Caco-2 (cell line): ENCODE data around the gene NAT8L. TPM values are rescaled to one million over a fixed set of nuclear protein-coding genes. Genes with fewer than 3 reads are reported as not detected.
"Not testable (repeated sequence)": the region's sequence is repeated elsewhere in the genome, so short reads cannot be mapped to it uniquely, and the experiment has no call there.

ENCODE experiments used
- BruUV-seq: library from RNA; stranded (reverse); fragments of 400-500 nt; replicated peaks from 2 replicates; lab custom pipeline; 2021; lab: Mats Ljungman, UMichigan
- CTCF ChIA-PET: fragments of 300-600 bp; sonication (Branson Sonifier 250); formaldehyde crosslinking; loops from one replicate; lab custom pipeline; 2022; ENCODE audit warnings: antibody characterized with exemption; lab: Charles Lee
- POLR2A ChIA-PET: fragments of 300-600 bp; sonication (Branson Sonifier 250); formaldehyde crosslinking; loops from one replicate; lab custom pipeline; 2022; ENCODE audit warnings: antibody characterized with exemption; lab: Charles Lee
- DNase-seq, 2 experiments: peaks; one replicate each; pipeline versions ENCODE4 v3.0.0 to v3.0.0-alpha.2; 2020 to 2022
- H3K27me3 ChIP-seq: replicated peaks from 2 replicates; pipeline ENCODE4 v1.6.0; 2011; ENCODE audit warnings: low read length; ENCODE audit not compliant: control insufficient read depth, insufficient read depth
- H3K36me3 ChIP-seq: 2 replicates; pipeline ENCODE4 v1.5.1; 2011; ENCODE audit warnings: low read length; ENCODE audit not compliant: control insufficient read depth, insufficient read depth
- H3K4me1 ChIP-seq: fragments of 250-450 bp; sonication (Bioruptor Pico); 2 replicates; pipeline ENCODE4 v1.5.1; 2020; ENCODE audit warnings: mild to moderate bottlenecking
- H3K4me3 ChIP-seq: 2 replicates; pipeline ENCODE4 v1.5.1; 2011; ENCODE audit warnings: low read depth, mild to moderate bottlenecking, control low read depth, low read length
- H3K9me3 ChIP-seq: fragments of 250-450 bp; sonication (Bioruptor Pico); 2 replicates; pipeline ENCODE4 v1.5.1; 2020; ENCODE audit warnings: mild to moderate bottlenecking, moderate library complexity
- H3K27ac Mint-ChIP-seq: one replicate; pipeline ENCODE4 v1.8.0; 2022; ENCODE audit warnings: mixed read lengths; ENCODE audit not compliant: unreplicated experiment
- H3K27me3 Mint-ChIP-seq: one replicate; pipeline ENCODE4 v1.8.0; 2022; ENCODE audit warnings: mixed read lengths; ENCODE audit not compliant: insufficient read depth, unreplicated experiment
- H3K36me3 Mint-ChIP-seq: one replicate; pipeline ENCODE4 v1.8.0; 2022; ENCODE audit warnings: mild to moderate bottlenecking, mixed read lengths; ENCODE audit not compliant: insufficient read depth, unreplicated experiment
- H3K4me1 Mint-ChIP-seq: one replicate; pipeline ENCODE4 v1.8.0; 2022; ENCODE audit warnings: low read depth, mixed read lengths; ENCODE audit not compliant: unreplicated experiment
- H3K4me3 Mint-ChIP-seq: one replicate; pipeline ENCODE4 v1.8.0; 2022; ENCODE audit warnings: mild to moderate bottlenecking, moderate library complexity, mixed read lengths; ENCODE audit not compliant: unreplicated experiment
- H3K9me3 Mint-ChIP-seq: one replicate; pipeline ENCODE4 v1.8.0; 2022; ENCODE audit warnings: mixed read lengths; ENCODE audit not compliant: unreplicated experiment
- intact Hi-C: fragments of 100-400 bp; cut with micrococcal nuclease; formaldehyde crosslinking; loops from one replicate; pipeline ENCODE4 v1.10.0; 2022; ENCODE audit not compliant: unreplicated experiment
- total RNA-seq: library from RNA; stranded (reverse); gene quantifications from 2 replicates; pipeline ENCODE4 v1.2.3, GENCODE V29; 2022
- TF ChIP-seq, protein P1 (sequence below), 2 experiments: fragments of 200-600 bp in 1 of 2; IDR thresholded peaks; 1 replicate in 1 of 2; 2 replicates in 1 of 2; pipeline versions ENCODE4 v1.5.1 to v1.8.0; 2011 to 2022; ENCODE audit warnings: antibody characterized with exemption in 1 of 2, control low read depth in 1 of 2, inconsistent platforms in 1 of 2, low read depth in 1 of 2, low read length in 1 of 2, mild to moderate bottlenecking in 1 of 2, moderate library complexity in 1 of 2; ENCODE audit not compliant: insufficient read depth in 1 of 2, severe bottlenecking in 1 of 2, unreplicated experiment in 1 of 2

NAT8L gene
- total RNA-seq, 1 experiment from 2014 or later = 6.2 TPM

GRCh38 chr4:2024683-2025082 lies 34.4 kb upstream of the NAT8L start:
- no peaks in the 10 kb centered on the region for H3K27me3 Mint-ChIP-seq
- Histone ChIP-seq H3K4me3 (no peak overlapping the region), H3K36me3 (no peaks in the 10 kb centered on the region), H3K9me3 (peaks cover 10% of the 10 kb centered on the region), H3K4me1 (peaks cover 5% of the 10 kb centered on the region; the same call in 1 of the 2 replicates), H3K27me3 (no peaks in the 10 kb centered on the region)
- no peaks in the 10 kb centered on the region for H3K36me3 Mint-ChIP-seq
- H3K4me3 Mint-ChIP-seq = no peak overlapping the region
- no peaks in the 10 kb centered on the region for H3K9me3 Mint-ChIP-seq
- no TSS peak for BruUV-seq
- CTCF ChIA-PET = no interaction called here
- H3K27ac Mint-ChIP-seq = no peak overlapping the region
- DNase-seq = no peak
- POLR2A ChIA-PET = no interaction called here
- TF ChIP-seq, protein P1, sequence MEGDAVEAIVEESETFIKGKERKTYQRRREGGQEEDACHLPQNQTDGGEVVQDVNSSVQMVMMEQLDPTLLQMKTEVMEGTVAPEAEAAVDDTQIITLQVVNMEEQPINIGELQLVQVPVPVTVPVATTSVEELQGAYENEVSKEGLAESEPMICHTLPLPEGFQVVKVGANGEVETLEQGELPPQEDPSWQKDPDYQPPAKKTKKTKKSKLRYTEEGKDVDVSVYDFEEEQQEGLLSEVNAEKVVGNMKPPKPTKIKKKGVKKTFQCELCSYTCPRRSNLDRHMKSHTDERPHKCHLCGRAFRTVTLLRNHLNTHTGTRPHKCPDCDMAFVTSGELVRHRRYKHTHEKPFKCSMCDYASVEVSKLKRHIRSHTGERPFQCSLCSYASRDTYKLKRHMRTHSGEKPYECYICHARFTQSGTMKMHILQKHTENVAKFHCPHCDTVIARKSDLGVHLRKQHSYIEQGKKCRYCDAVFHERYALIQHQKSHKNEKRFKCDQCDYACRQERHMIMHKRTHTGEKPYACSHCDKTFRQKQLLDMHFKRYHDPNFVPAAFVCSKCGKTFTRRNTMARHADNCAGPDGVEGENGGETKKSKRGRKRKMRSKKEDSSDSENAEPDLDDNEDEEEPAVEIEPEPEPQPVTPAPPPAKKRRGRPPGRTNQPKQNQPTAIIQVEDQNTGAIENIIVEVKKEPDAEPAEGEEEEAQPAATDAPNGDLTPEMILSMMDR (IDR thresholded peaks at IDR 0.05; ENCODE audit: insufficient read depth in 1 of 2, low read depth in 1 of 2, low read length in 1 of 2, severe bottlenecking in 1 of 2, unreplicated experiment in 1 of 2) = no peak
- peaks cover 9% of the 10 kb centered on the region for H3K4me1 Mint-ChIP-seq
- intact Hi-C loops = no loop called here

DNA sequence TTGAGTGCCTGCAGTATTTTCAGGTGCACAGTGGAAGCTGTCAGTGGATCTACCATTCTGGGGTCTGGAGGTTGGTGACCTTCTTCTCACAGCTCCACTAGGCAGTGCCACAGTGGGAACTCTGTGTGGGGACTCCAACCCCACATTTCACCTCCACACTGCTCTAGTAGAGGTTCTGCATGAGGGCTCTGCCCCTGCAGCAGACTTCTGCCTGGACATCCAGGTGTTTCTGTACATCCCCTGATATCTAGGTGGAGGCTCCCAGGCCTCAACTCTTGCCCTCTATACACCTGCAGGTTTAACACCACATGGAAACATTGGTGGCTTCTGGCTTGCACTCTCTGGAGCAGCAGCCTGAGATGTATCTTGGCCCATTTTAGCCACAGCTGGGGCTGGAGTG lies 33.3 kb upstream of the NAT8L start:
- CTCF ChIA-PET = no interaction called here
- Histone ChIP-seq H3K27me3 (no peaks in the 10 kb centered on the region), H3K9me3 (peaks cover 10% of the 10 kb centered on the region), H3K4me3 (no peak overlapping the region), H3K4me1 (peaks cover 5% of the 10 kb centered on the region; the same call in 1 of the 2 replicates), H3K36me3 (no peaks in the 10 kb centered on the region)
- intact Hi-C loops = no loop called here
- Mint-ChIP-seq H3K36me3 (no peaks in the 10 kb centered on the region), H3K4me1 (peaks cover 9% of the 10 kb centered on the region), H3K27me3 (no peaks in the 10 kb centered on the region), H3K27ac (no peak overlapping the region), H3K4me3 (no peak overlapping the region), H3K9me3 (no peaks in the 10 kb centered on the region)
- POLR2A ChIA-PET = no interaction called here
- no peak for DNase-seq
- BruUV-seq = no TSS peak
- TF ChIP-seq, protein P1 (IDR thresholded peaks at IDR 0.05; ENCODE audit: insufficient read depth in 1 of 2, low read depth in 1 of 2, low read length in 1 of 2, severe bottlenecking in 1 of 2, unreplicated experiment in 1 of 2) = no peak

DNA sequence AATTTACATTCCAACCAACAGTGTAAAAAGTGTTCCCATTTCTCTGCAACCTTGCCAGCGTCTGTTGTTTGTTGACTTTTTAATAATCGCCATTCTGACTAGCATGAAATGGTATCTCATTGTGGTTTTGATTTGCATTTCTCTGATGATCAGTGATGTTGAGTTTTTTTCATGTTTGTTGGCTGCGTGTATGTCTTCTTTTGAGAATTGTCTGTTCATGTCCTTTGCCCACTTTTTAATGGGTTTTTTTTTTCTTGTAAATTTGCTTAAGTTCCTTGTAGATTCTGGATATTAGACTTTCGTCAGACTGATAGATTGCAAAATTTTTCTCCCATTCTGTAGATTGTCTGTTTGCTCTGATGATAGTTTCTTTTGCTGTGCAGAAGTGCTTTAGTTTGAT lies 32.0 kb upstream of the NAT8L start:
- intact Hi-C loops, H3K9me3 Mint-ChIP-seq, POLR2A ChIA-PET, H3K4me1 ChIP-seq, DNase-seq, H3K4me3 Mint-ChIP-seq, H3K4me1 Mint-ChIP-seq, H3K27me3 ChIP-seq, H3K36me3 ChIP-seq, H3K36me3 Mint-ChIP-seq, BruUV-seq, H3K27ac Mint-ChIP-seq, H3K4me3 ChIP-seq, H3K27me3 Mint-ChIP-seq: not testable (repeated sequence)
- H3K9me3 ChIP-seq = peaks cover 10% of the 10 kb centered on the region
- CTCF ChIA-PET = interaction anchor here (0.6 kb wide), 1 partner anchor 410 kb away, joined by 8 read pairs; no protein-coding TSS in a partner anchor

DNA sequence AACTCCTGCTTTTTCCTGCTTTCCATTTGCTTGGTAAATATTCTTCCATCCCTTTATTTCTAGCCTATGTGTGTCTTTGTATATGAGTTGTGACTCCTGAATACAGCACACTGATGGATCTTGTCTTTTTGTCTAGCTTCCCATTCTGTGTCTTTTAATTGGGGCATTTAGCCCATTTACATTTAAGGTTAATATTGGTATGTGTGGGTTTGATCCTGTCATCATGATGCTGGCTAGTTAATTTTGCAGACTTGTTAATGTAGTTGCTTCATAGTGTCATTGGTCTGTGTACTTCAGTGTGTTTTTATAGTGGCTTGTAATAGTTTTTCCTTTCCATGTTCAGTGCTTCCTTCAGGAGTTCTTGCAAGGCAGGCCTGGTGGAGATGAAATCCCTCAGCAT lies 28.0 kb upstream of the NAT8L start:
- CTCF ChIA-PET = interaction anchor here (0.6 kb wide), 1 partner anchor 788 kb away, joined by 3 read pairs; no protein-coding TSS in a partner anchor
- intact Hi-C loops, H3K27me3 ChIP-seq, H3K27ac Mint-ChIP-seq, H3K36me3 Mint-ChIP-seq, H3K36me3 ChIP-seq, H3K9me3 ChIP-seq, BruUV-seq, H3K4me1 ChIP-seq, DNase-seq, H3K27me3 Mint-ChIP-seq, H3K4me3 Mint-ChIP-seq, H3K4me1 Mint-ChIP-seq, POLR2A ChIA-PET, H3K4me3 ChIP-seq, H3K9me3 Mint-ChIP-seq: not testable (repeated sequence)
